ENCODE measurements around the gene FAM216A. TPM values are rescaled to one million over a fixed set of nuclear protein-coding genes. Genes with fewer than 3 reads are reported as not detected.

The FAM216A gene
- total RNA-seq, 4 donors from 2014 or later: 0.82 to 3.5 (median 2.2) TPM

GRCh38 chr12:110533607-110534006 is 65.0 kb downstream of the FAM216A start:
- TF ChIP-seq POLR2A (IDR thresholded peaks at IDR 0.05) (no peak), CTCF (IDR thresholded peaks at IDR 0.05 in 4 of 5, conservative IDR thresholded peaks at IDR 0.05 in 1 of 5) (no peak)
- no peak overlapping the region for H3K4me3 ChIP-seq
- no peaks in the 10 kb centered on the region for H3K27me3 ChIP-seq
- H3K27ac ChIP-seq: peak overlapping the region; percentile 28 to 95 (median 62)
- H3K4me1 ChIP-seq: peaks cover 64 to 65% of the 10 kb centered on the region in 2 donors
- DNase-seq: no peak
- intact Hi-C loops (cut with DNase I; ENCODE audit: low total_unique reads) (loop anchor here (2.0 kb wide), 1 partner anchor 21 kb away; no protein-coding TSS in a partner anchor), in situ Hi-C loops (cut with MboI; ENCODE audit: low sequenced_read_pairs in 4 of 4) (no loop called here)
- peaks cover 0 to 55% of the 10 kb centered on the region in 2 donors for H3K36me3 ChIP-seq
- no peak for ATAC-seq
- no peaks in the 10 kb centered on the region for H3K9me3 ChIP-seq

- TF ChIP-seq POLR2A (IDR thresholded peaks at IDR 0.05) (no peak), CTCF (IDR thresholded peaks at IDR 0.05 in 4 of 5, conservative IDR thresholded peaks at IDR 0.05 in 1 of 5) (no peak)
- Histone ChIP-seq H3K4me3 (no peak overlapping the region), H3K27ac (peak overlapping the region; percentile 28 to 95 (median 92)), H3K36me3 (peaks cover 0 to 50% of the 10 kb centered on the region in 2 donors), H3K9me3 (no peaks in the 10 kb centered on the region), H3K4me1 (peaks cover 76 to 77% of the 10 kb centered on the region in 2 donors), H3K27me3 (no peaks in the 10 kb centered on the region)
- in situ Hi-C loops (cut with MboI; ENCODE audit: low sequenced_read_pairs in 4 of 4) (no loop called here), intact Hi-C loops (cut with DNase I; ENCODE audit: low total_unique reads) (no loop called here)
- ATAC-seq (no peak), DNase-seq (no peak)
Observed at GRCh38 chr12:110534811-110535210, 66.2 kb downstream of the FAM216A start.

- ATAC-seq (peak; percentile 45 to 51), DNase-seq (peak in 1 of 2 donors; percentile 56)
- H3K27me3 ChIP-seq: no peaks in the 10 kb centered on the region
- peak overlapping the region in 1 of 4 donors; percentile 20 for H3K4me3 ChIP-seq
- H3K36me3 ChIP-seq: peaks cover 0 to 40% of the 10 kb centered on the region in 2 donors
- no peaks in the 10 kb centered on the region for H3K9me3 ChIP-seq
- H3K27ac ChIP-seq: peak overlapping the region; percentile 89 to 95 (median 94)
- H3K4me1 ChIP-seq: peaks cover 78 to 92% of the 10 kb centered on the region in 2 donors
- in situ Hi-C loops (cut with MboI; ENCODE audit: low sequenced_read_pairs in 4 of 4): no loop called here
- intact Hi-C loops (cut with DNase I; ENCODE audit: low total_unique reads): loop anchor here (1.0 kb wide), 1 partner anchor 46 kb away; the partner anchor contains the start of gene PPTC7
- TF ChIP-seq POLR2A (IDR thresholded peaks at IDR 0.05): no peak
- TF ChIP-seq CTCF (IDR thresholded peaks at IDR 0.05 in 4 of 5, conservative IDR thresholded peaks at IDR 0.05 in 1 of 5): no peak
Observed at GRCh38 chr12:110536834-110537604, 68.4 kb downstream of the FAM216A start.

GRCh38 chr12:110537605-110538409 is 69.2 kb downstream of the FAM216A start:
- peak; percentile 88 to 98 for DNase-seq
- Histone ChIP-seq H3K27me3 (no peaks in the 10 kb centered on the region), H3K9me3 (no peaks in the 10 kb centered on the region), H3K27ac (peak overlapping the region; percentile 89 to 95 (median 94)), H3K4me1 (peaks cover 78 to 92% of the 10 kb centered on the region in 2 donors), H3K36me3 (peaks cover 0 to 40% of the 10 kb centered on the region in 2 donors), H3K4me3 (peak overlapping the region in 1 of 4 donors; percentile 20)
- intact Hi-C loops (cut with DNase I; ENCODE audit: low total_unique reads): loop anchor here (1.0 kb wide), 1 partner anchor 45 kb away; the partner anchor contains the start of gene PPTC7
- in situ Hi-C loops (cut with MboI; ENCODE audit: low sequenced_read_pairs in 4 of 4): no loop called here
- ATAC-seq: peak; percentile 81 to 86
- peak in 1 of 5 experiments; percentile 14 for TF ChIP-seq CTCF (IDR thresholded peaks at IDR 0.05 in 4 of 5, conservative IDR thresholded peaks at IDR 0.05 in 1 of 5)
- TF ChIP-seq POLR2A (IDR thresholded peaks at IDR 0.05): peak; percentile 29 to 43

Data from gastrocnemius medialis (tissue), 4 donors.